Large intestine (tissue), 3 donors: ENCODE results near the gene ZNF532. TPM values are rescaled to one million over a fixed set of nuclear protein-coding genes. Genes with fewer than 3 reads are reported as not detected.
A peak's percentile ranks its signal among the peaks of the same experiment; 100 is the strongest.

Experiments
- DNase-seq, 2 donors: peaks; one replicate each; pipeline versions ENCODE4 v3.0.0 to v3.0.0-alpha.2; 2013
- H3K27ac ChIP-seq: one replicate; pipeline ENCODE4 v1.5.1; 2013; ENCODE audit warnings: low read length
- H3K27me3 ChIP-seq: 2 replicates; pipeline ENCODE4 v1.6.1; 2013; ENCODE audit warnings: low read length; ENCODE audit not compliant: control insufficient read depth, insufficient read depth
- H3K36me3 ChIP-seq: 2 replicates; pipeline ENCODE4 v1.6.1; 2013; ENCODE audit warnings: low read length; ENCODE audit not compliant: control insufficient read depth, insufficient read depth
- H3K4me1 ChIP-seq: one replicate; pipeline ENCODE4 v1.6.1; 2013; ENCODE audit warnings: low read length; ENCODE audit not compliant: control insufficient read depth, insufficient read depth
- H3K4me3 ChIP-seq: one replicate; pipeline ENCODE4 v1.5.1; 2013; ENCODE audit warnings: low read length
- H3K9me3 ChIP-seq: one replicate; pipeline ENCODE4 v1.6.1; 2013; ENCODE audit warnings: mild to moderate bottlenecking, low read depth, low read length, moderate library complexity; ENCODE audit not compliant: control insufficient read depth
- WGBS: methylation state at CpG from one replicate; pipeline ENCODE4 v1.1.5; 2013; ENCODE audit warnings: low lambda C conversion rate; ENCODE audit not compliant: insufficient coverage; 5-methylcytosine and 5-hydroxymethylcytosine counted together
- polyA plus RNA-seq: library from polyadenylated mRNA; unstranded; fragments of 120-200 nt; gene quantifications from one replicate; pipeline ENCODE4 v1.2.1, GENCODE V29; 2013

ZNF532 gene
- polyA plus RNA-seq, 1 donor, result 36.6 TPM

DNA sequence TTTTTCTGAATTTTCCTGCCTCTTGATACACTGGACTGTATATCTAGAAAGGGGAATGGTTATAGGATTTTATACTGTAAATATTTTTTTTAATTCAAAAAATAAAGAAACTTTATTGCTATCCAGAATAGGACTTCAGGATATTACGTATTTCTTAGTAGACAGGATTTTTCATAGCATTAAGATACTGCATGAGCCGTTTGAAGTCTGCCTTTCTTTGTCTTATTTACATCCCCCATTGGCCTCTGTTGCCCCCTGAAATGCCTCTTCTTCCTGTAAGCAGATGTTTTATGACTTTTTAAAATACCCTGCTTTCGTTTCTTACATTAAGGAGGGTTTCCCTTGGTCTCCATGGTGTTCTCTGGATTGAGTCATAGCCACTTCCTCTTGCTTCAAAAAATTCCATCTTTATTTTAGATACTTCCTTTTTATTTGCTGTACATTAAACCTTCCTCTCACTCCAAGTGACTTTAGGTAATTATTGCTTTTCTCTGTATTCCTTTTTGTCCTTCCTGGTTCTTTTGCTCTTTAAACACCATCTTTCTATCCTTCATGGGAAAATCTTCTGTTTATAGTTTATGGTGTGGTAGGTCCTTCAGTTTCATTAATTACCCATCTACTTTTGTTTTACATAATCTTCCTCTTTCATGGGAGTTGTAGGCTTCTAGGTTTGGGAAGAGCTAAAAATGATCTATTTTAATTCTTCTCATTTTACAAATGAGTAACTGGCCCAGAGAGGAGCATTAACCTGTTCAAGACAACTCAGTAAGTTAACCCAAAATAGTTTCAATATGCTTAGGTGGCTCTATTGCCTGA is 72.6 kb downstream of the ZNF532 start:
- no peak for DNase-seq
- H3K27me3 ChIP-seq, result no peaks in the 10 kb centered on the region
- peaks cover 22% of the 10 kb centered on the region for H3K36me3 ChIP-seq
- H3K4me1 ChIP-seq, result no peaks in the 10 kb centered on the region
- H3K27ac ChIP-seq, result no peak overlapping the region
- H3K4me3 ChIP-seq, result no peak overlapping the region
- WGBS, result 76% methylated on average over 3 of the region's 3 CpGs
- H3K9me3 ChIP-seq, result peaks cover 3% of the 10 kb centered on the region

DNA sequence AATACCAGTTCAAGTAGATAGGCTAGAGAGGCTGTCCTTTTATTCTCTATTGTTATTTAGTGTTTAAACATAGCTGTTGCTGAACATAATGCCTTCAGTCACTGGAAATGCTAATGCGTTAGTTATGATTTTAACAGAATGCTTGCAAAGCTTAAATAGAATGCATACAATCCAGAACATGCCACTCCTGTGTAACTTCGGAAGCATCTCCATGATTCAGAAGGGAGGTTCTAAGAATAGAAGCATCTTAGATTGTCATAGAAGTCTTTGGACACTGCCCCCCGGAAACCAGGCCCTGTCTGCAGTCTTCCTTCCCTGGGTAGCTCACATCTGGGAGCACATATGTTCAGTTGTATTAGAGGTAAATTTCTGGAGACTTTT is 73.2 kb downstream of the ZNF532 start:
- Histone ChIP-seq H3K4me3 (no peak overlapping the region), H3K4me1 (no peaks in the 10 kb centered on the region), H3K9me3 (peaks cover 3% of the 10 kb centered on the region), H3K36me3 (peaks cover 22% of the 10 kb centered on the region), H3K27me3 (no peaks in the 10 kb centered on the region), H3K27ac (no peak overlapping the region)
- WGBS, result no CpG with 5 or more reads among the region's 3 CpGs
- DNase-seq, result no peak

DNA sequence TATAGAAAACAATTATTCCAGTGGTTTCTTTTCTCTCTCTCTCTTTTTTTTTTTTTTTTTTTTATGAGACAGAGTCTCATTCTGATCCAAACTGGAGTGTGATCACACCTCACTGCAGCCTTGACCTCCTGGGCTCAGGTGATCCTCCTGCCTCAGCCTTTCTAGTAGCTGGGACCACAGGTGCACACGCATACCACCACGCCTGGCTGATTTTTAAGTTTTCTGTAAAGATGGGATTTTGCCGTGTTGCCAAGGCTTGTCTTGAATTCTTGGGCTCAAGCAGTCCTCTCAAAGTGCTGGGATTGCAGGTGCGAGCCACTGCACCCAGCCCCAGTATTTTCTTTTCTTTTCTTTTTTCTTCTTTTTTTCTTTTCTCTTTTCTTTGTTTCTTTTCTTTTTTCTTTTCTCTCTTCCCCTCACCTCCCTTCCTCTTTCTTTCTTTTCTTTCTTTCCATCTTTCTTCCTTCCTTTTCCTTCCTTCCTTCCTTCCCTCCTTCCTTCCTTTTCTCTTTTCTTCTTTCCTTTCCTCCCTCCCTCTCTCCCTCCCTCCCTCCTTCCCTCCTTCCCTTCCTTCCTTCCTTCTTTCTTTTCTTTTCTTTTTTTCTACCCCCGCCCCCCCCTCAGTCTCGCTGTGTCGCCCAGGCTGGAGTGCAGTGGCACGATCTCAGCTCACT is 76.9 kb downstream of the ZNF532 start:
- Histone ChIP-seq H3K9me3 (peaks cover 3% of the 10 kb centered on the region), H3K4me1 (no peaks in the 10 kb centered on the region), H3K4me3 (no peak overlapping the region), H3K27me3 (no peaks in the 10 kb centered on the region), H3K27ac (no peak overlapping the region), H3K36me3 (peaks cover 27% of the 10 kb centered on the region)
- WGBS, result 96% methylated on average over 2 of the region's 8 CpGs
- no peak for DNase-seq

DNA sequence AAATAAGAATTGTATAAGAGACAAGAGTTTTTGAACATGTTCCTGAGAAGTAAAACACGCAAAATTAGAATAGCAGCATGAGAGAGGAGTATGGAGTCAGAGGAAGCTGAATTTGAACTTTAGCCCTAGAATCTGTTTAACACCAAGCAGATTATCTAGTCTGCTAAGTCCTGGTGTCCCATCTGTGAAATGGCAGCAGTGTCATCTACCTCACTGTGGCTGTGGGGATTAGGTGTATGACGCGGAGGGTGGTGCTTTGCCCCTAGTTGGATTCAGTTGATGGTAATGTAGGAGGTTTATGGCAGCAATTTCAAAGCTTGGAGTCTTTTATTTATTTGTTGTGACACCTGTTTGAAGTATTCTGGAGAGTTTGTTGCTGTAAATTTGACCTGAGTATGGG is 79.2 kb downstream of the ZNF532 start:
- WGBS, result 93% methylated on average over 3 of the region's 3 CpGs
- no peaks in the 10 kb centered on the region for H3K4me1 ChIP-seq

DNA sequence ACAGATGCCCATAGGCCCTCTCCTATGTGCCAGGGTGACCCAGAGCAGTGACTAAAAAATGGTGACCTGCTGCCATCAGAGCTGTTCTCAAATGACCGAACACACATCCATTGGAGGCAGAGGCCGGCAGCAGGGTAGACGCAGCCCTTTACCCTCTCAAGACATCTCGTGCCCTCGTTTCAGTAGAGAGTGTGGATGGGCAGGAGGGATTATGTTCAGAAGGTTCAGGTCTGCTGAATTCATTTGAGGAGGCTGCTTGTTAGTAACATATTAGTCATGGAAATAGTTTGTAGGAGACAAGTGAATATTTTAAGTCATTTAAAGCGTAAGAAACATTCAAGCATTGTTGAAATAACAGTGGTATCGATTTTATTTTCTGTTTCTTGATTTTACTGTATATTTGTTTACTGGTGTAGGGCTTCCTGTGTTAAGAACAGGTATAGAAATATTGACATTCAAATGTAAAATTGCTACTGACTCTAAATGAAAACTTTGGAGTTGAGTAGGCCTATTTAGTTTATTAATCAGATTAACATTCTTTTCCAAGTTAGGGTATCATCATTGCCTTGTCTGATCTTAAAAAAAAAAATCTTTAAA is 82.6 kb downstream of the ZNF532 start:
- no peak for DNase-seq
- Histone ChIP-seq H3K36me3 (peaks cover 25% of the 10 kb centered on the region), H3K27ac (no peak overlapping the region), H3K4me1 (no peaks in the 10 kb centered on the region), H3K9me3 (no peaks in the 10 kb centered on the region), H3K27me3 (no peaks in the 10 kb centered on the region), H3K4me3 (no peak overlapping the region)
- WGBS, result 100% methylated on average over 2 of the region's 7 CpGs

More for the DNA sequence above, 79.2 kb downstream of the ZNF532 start:
- Histone ChIP-seq H3K4me3 (no peak overlapping the region), H3K27me3 (no peaks in the 10 kb centered on the region), H3K9me3 (peaks cover 3% of the 10 kb centered on the region), H3K36me3 (peaks cover 36% of the 10 kb centered on the region), H3K27ac (no peak overlapping the region)
- DNase-seq, result no peak

DNA sequence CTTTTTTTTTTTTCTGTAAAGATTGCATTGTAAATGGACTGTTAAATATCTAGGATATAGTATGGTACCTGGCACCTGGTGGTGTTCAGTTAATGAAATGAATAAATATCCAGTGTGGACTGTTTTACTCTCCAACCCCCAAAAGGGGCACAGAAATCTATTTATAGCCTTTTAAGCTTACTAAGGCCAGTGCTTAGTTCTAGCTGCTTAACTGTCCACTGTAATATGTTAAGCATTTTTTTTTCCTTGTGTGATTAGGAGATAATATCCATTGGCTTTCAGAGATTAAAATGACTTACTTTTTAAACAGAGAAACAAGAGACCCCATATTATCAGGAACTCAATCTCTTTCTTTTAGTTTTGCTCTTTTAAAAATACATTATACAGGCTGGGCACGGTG is 84.4 kb downstream of the ZNF532 start:
- DNase-seq, result no peak
- no CpG with 5 or more reads among the region's 1 CpG for WGBS
- no peaks in the 10 kb centered on the region for H3K4me1 ChIP-seq
- H3K27ac ChIP-seq, result no peak overlapping the region
- no peaks in the 10 kb centered on the region for H3K27me3 ChIP-seq
- H3K9me3 ChIP-seq, result no peaks in the 10 kb centered on the region
- H3K4me3 ChIP-seq, result no peak overlapping the region
- H3K36me3 ChIP-seq, result peaks cover 30% of the 10 kb centered on the region

DNA sequence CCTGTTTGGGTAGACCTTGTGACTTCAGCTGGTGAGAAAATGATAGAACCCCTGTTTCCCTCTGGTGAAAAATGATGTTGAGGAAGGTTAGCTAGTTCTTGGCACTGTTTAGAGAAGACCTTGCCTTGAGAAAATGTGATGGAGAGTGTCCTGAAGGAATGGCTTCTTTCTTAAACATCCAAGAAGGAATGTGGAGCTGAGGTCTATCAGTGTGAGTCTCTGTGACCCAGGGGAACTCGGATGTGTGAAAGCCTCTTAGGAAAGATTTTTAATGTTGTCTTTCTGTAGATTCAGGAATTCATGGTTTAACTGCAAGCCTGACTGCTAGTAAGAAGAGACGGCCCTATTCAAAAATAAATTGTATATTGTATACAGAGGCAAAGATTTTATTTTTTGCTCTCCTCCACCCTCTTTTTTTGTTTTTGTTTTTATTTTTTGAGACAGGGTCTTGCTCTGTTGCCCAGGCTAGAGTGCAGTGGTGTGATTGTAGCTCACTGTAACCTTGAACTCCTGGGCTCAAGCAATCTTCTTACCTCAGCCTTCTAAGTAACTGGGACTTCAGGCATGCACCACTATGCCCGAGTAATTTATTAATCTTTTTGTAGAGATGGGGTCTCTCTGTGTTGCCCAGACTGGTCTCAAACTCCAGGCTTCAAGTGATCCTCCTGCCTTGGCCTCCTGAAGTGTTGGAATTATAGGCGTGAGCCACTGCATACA is 87.5 kb downstream of the ZNF532 start:
- Histone ChIP-seq H3K36me3 (peaks cover 29% of the 10 kb centered on the region), H3K27ac (no peak overlapping the region), H3K27me3 (no peaks in the 10 kb centered on the region), H3K4me1 (no peaks in the 10 kb centered on the region), H3K9me3 (no peaks in the 10 kb centered on the region), H3K4me3 (no peak overlapping the region)
- DNase-seq, result no peak
- no CpG with 5 or more reads among the region's 4 CpGs for WGBS

DNA sequence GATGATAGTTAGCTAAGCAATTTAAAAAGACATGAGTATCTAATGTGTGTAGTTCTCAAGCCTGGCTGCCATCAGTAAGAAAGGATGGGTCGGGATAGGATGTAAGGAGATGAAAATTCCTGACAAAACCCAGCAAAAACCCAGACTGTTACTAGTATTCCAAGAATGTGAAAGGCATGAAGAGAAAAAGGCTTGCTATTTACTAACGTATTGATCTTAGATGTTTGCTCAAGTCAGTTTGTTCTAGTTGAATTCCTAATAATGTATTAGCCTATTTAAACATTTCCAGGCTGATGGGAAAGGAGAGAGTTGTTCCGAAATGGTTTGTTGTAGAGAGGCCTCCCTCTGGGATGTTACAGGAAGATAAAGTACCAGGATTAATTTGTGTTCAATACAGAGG is 88.2 kb downstream of the ZNF532 start:
- no CpG with 5 or more reads among the region's 3 CpGs for WGBS
- H3K4me1 ChIP-seq, result no peaks in the 10 kb centered on the region
- no peaks in the 10 kb centered on the region for H3K27me3 ChIP-seq
- H3K27ac ChIP-seq, result no peak overlapping the region
- peaks cover 28% of the 10 kb centered on the region for H3K36me3 ChIP-seq
- no peak overlapping the region for H3K4me3 ChIP-seq
- H3K9me3 ChIP-seq, result no peaks in the 10 kb centered on the region
- DNase-seq, result no peak

DNA sequence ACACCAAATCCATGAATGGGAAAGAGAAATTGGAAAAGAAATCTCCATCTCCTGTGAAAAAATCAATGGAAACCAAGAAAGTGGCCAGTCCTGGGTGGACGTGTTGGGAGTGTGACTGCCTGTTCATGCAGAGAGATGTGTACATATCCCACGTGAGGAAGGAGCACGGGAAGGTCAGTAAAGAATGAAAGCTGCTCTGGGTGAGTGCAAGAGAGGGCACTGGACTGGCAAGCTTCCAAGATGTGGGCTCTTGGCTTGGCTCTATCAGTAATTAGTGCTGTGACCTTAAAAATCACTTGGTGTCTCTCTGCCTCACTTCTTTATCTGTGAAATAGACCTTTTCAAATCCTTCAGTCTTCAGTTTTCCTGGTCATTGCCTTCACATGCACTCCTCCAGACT is 89.0 kb downstream of the ZNF532 start:
- H3K4me3 ChIP-seq, result no peak overlapping the region
- H3K9me3 ChIP-seq, result no peaks in the 10 kb centered on the region
- H3K36me3 ChIP-seq, result peaks cover 24% of the 10 kb centered on the region
- H3K27me3 ChIP-seq, result no peaks in the 10 kb centered on the region
- H3K27ac ChIP-seq, result no peak overlapping the region
- WGBS, result 50% methylated on average over 1 of the region's 3 CpGs
- H3K4me1 ChIP-seq, result no peaks in the 10 kb centered on the region
- DNase-seq, result peak; percentile 15 to 27

DNA sequence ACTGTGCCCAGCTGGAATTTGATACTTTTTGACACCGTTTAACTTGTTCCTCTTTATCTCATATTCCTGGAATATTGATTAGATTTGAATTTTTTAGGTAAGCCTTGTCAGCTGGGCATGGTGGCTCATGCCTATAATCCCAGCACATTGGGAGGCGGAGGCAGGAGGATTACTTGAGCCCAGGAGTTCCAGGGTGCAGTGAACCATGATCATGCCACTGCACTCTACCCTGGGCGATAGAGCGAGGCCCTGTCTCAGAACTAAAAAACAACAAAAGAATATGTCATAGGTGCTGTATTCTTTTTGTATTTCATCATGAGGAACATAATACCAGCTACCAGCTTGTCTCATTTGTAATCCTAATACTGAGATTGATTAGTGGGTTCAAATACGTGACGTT is 90.3 kb downstream of the ZNF532 start:
- WGBS, result 100% methylated on average over 2 of the region's 6 CpGs
- no peaks in the 10 kb centered on the region for H3K27me3 ChIP-seq
- H3K4me1 ChIP-seq, result no peaks in the 10 kb centered on the region
- H3K27ac ChIP-seq, result no peak overlapping the region
- no peak overlapping the region for H3K4me3 ChIP-seq
- H3K9me3 ChIP-seq, result no peaks in the 10 kb centered on the region
- no peak for DNase-seq
- peaks cover 24% of the 10 kb centered on the region for H3K36me3 ChIP-seq
